Tibial artery (tissue), 4 donors: Measurements from ENCODE around the gene ZNF814.
"Not testable (repeated sequence)": the region's sequence is repeated elsewhere in the genome, so short reads cannot be mapped to it uniquely, and the experiment has no call there.

ENCODE experiments used
- DNase-seq, 2 donors: peaks; one replicate each; pipeline ENCODE4 v3.0.0-alpha.2; 2019
- H3K27ac ChIP-seq, 2 donors: fragments of 200-600 bp; sonication (generic) in 1 of 2; 1 replicate in 1 of 2; 2 replicates in 1 of 2; pipeline ENCODE4 v1.5.1; 2018 to 2019; ENCODE audit warnings: mild to moderate bottlenecking in 1 of 2
- H3K27me3 ChIP-seq, 2 donors: fragments of 200-600 bp; sonication (generic) in 1 of 2; one replicate each; pipeline versions ENCODE4 v1.5.1 to v1.6.0; 2016 to 2019
- H3K36me3 ChIP-seq, 3 donors: fragments of 200-600 bp; sonication (generic) in 2 of 3; one replicate each; pipeline ENCODE4 v1.5.1; 2016 to 2019; ENCODE audit warnings: mild to moderate bottlenecking in 2 of 3
- H3K4me1 ChIP-seq, 4 donors: fragments of 200-600 bp; sonication (generic) in 2 of 4; 1 replicate in 3 of 4; 2 replicates in 1 of 4; pipeline ENCODE4 v1.5.1; 2016 to 2019
- H3K4me3 ChIP-seq, 2 donors: fragments of 200-600 bp; sonication (generic) in 1 of 2; 1 replicate in 1 of 2; 2 replicates in 1 of 2; pipeline ENCODE4 v1.5.1; 2018 to 2019; ENCODE audit warnings: mild to moderate bottlenecking in 2 of 2
- H3K9me3 ChIP-seq, 3 donors: fragments of 200-600 bp; sonication (generic) in 1 of 3; one replicate each; pipeline ENCODE4 v1.5.1; 2016 to 2019
- intact Hi-C: fragments of 100-400 bp; cut with DNase I; formaldehyde crosslinking; loops from one replicate; pipeline ENCODE4 v1.15.0; 2023; ENCODE audit warnings: low total_unique reads
- TF ChIP-seq, protein P1 (sequence below), 2 experiments: fragments of 200-600 bp in 1 of 2; fragments of 450-650 bp in 1 of 2; IDR thresholded peaks; one replicate each; pipeline ENCODE4 v1.5.1; 2017 to 2019; ENCODE audit warnings: antibody characterized with exemption in 2 of 2, mild to moderate bottlenecking in 1 of 2, moderate library complexity in 1 of 2

The ZNF814 gene

DNA sequence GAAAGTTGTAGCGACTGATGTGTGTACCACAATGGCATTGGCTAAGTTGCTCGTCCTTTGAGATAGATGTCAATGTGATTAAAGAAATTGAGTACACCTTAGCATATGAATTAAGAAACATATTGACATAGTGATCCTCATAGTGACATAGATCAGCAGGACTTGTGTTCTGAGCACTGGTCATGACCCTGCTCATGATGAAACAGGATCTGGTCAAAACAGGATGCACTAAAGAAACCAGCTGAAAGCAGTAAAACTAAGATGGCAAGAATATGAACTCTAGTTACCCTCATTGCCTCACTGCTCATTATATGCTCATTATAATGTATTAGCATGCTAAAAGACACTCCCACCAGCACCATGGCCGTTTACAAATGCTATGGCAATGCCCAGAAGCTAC, 41.7 kb downstream of the ZNF814 start:
- intact Hi-C loops, H3K27ac ChIP-seq: not testable (repeated sequence)

DNA sequence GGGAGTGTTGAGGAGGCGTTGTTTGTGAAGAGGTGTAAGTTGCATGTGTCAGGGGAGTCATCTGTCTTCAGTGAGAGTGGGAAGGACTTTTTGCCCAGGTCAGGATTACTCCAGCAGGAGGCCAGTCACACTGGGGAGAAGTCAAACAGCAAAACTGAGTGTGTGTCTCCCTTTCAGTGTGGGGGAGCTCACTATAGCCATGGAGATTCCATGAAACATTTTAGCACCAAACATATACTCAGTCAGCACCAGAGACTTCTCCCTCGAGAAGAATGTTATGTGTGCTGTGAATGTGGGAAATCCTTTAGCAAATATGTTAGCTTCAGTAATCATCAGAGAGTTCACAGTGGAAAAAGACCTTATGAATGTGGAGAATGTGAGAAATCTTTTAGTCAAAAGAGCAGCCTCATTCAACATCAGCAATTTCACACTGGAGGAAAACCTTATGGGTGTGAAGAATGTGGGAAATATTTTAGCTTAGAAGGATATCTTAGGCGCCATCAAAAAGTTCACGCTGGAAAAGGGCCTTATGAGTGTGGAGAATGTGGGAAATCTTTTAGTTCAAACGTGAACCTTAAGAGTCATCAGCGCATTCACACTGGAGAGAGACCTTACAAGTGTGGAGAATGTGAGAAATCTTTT, 47.6 kb downstream of the ZNF814 start:
- Histone ChIP-seq H3K36me3 (peaks cover 41 to 74% (median 58%) of the 10 kb centered on the region in 3 donors), H3K4me1 (no peaks in the 10 kb centered on the region), H3K9me3 (no peaks in the 10 kb centered on the region), H3K4me3 (no peak overlapping the region), H3K27ac (no peak overlapping the region), H3K27me3 (no peaks in the 10 kb centered on the region)
- DNase-seq, result no peak
- TF ChIP-seq, protein P1, sequence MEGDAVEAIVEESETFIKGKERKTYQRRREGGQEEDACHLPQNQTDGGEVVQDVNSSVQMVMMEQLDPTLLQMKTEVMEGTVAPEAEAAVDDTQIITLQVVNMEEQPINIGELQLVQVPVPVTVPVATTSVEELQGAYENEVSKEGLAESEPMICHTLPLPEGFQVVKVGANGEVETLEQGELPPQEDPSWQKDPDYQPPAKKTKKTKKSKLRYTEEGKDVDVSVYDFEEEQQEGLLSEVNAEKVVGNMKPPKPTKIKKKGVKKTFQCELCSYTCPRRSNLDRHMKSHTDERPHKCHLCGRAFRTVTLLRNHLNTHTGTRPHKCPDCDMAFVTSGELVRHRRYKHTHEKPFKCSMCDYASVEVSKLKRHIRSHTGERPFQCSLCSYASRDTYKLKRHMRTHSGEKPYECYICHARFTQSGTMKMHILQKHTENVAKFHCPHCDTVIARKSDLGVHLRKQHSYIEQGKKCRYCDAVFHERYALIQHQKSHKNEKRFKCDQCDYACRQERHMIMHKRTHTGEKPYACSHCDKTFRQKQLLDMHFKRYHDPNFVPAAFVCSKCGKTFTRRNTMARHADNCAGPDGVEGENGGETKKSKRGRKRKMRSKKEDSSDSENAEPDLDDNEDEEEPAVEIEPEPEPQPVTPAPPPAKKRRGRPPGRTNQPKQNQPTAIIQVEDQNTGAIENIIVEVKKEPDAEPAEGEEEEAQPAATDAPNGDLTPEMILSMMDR (IDR thresholded peaks at IDR 0.05), result no peak
- intact Hi-C loops, result no loop called here

More for the DNA sequence above, 41.7 kb downstream of the ZNF814 start:
- H3K4me1 ChIP-seq, result peaks cover 0 to 13% (median 9%) of the 10 kb centered on the region in 4 donors
- not testable (repeated sequence) for H3K27me3 ChIP-seq, DNase-seq, H3K9me3 ChIP-seq, H3K4me3 ChIP-seq
- H3K36me3 ChIP-seq, result peaks cover 21 to 30% (median 26%) of the 10 kb centered on the region in 3 donors

DNA sequence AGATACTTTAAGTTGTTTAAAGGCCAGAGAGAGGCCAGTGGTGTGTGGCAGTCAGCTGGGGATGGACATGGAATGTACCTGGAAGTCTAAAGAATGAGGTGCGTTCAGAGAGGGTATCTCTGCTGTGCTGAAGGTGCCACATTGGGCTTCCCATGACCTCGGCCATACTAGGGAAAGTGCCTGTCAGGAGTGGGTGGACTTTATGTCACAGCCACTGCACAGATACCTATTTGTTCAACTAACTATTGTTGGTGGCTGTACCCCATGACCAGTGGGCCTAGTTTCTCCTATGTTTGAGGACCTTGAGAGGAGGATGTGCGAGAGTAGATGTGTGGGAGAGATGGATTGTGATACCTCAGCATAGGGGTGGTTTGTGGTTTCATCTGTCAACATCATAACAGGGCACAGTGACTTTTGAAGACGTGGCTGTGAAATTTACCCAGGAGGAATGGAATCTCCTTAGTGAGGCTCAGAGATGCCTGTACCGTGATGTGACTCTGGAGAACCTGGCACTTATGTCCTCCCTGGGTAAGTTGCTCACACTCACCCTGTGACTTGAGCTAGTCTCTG, 50.1 kb downstream of the ZNF814 start:
- H3K4me1 ChIP-seq, H3K4me3 ChIP-seq, H3K9me3 ChIP-seq, H3K27ac ChIP-seq, H3K27me3 ChIP-seq, DNase-seq, intact Hi-C loops: not testable (repeated sequence)
- H3K36me3 ChIP-seq, result peaks cover 32 to 52% (median 52%) of the 10 kb centered on the region in 3 donors

DNA sequence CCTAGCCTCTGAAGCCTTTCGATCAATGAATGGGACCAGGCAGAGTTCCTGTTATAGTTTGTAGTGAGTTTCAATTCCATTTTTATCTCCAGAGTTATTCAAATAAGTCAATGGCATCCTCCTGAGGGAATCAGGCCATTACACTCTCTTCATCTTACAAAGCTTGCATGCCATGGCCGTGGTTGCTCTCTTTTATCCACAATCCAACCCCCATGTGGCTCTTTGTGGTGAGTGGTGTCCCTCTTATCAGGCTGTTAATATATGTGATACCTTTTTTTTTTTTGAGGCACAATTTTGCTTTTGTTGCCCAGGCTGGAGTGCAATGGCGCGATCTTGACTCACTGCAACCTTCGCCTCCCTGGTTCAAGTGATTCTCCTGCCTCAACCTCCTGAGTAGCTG, 51.8 kb downstream of the ZNF814 start:
- H3K27ac ChIP-seq, H3K27me3 ChIP-seq, intact Hi-C loops, DNase-seq, H3K4me3 ChIP-seq, H3K4me1 ChIP-seq, H3K9me3 ChIP-seq: not testable (repeated sequence)
- peaks cover 22 to 43% (median 40%) of the 10 kb centered on the region in 3 donors for H3K36me3 ChIP-seq

DNA sequence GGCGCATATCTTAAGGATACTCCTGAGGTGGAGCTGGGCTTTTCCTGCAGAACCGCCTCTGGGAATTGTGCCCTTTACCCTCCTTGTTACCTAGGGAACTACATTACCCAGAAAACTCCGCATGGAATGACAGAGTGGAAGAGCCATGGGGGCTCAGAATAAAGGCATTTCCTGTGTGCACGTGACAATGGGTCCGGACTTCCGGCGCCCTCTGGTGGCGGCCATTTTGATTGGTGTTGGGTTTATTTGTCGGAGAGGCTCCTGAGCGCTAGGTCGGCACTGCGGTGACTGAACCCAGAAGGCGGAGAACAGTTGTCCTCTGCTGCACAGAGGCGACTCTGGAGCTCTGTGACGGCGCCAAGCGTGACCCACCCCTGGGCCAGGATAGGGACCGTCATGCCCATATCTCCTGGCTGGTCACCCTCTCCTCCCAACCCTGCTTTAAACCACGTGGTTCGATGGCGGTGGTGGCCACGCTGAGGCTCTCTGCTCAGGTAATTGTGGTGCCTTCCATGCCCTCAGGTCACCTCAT, 58.7 kb downstream of the ZNF814 start, which contains the start of gene ZNF587B:
TSS of gene ZNF587B (plus strand) at position 229 of the 532 bp plus-strand sequence. CDS start at position 459, 230 bp downstream.
- peaks cover 0 to 5% (median 0%) of the 10 kb centered on the region in 4 donors for H3K4me1 ChIP-seq
- peak within 1 kb of the TSS in 1 of 2 donors; percentile 60 for H3K27ac ChIP-seq
- H3K9me3 ChIP-seq, result no peaks in the 10 kb centered on the region
- intact Hi-C loops, result no loop called here
- TF ChIP-seq, protein P1 (IDR thresholded peaks at IDR 0.05), result peak; percentile 18 to 27
- peak; percentile 53 to 78 for DNase-seq
- no peaks in the 10 kb centered on the region for H3K27me3 ChIP-seq
- H3K36me3 ChIP-seq, result peaks cover 0 to 9% (median 0%) of the 10 kb centered on the region in 3 donors
- peak within 1 kb of the TSS; percentile 47 to 55 for H3K4me3 ChIP-seq

DNA sequence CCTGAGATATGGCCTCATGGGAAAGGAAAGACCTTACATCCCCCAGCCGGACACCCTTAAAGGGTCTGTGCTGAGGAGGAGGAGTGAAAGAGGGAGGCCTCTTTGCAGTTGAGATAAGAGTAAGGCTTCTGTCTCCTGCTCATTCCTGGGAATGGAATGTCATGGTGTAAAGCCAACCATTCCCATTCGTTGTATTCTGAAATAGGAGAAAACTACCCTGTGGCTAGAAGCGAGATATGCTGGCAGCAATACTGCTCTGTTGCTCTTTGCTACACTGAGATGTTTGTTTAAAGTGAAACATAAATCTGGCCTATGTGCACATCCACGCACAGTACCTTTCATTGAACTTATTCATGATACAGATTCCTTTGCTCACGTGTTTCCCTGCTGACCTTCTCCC, 59.5 kb downstream of the ZNF814 start:
- TF ChIP-seq, protein P1 (IDR thresholded peaks at IDR 0.05), result no peak
- peaks cover 0 to 10% (median 0%) of the 10 kb centered on the region in 3 donors for H3K36me3 ChIP-seq
- H3K9me3 ChIP-seq, result no peaks in the 10 kb centered on the region
- intact Hi-C loops, result no loop called here
- H3K4me1 ChIP-seq, result peaks cover 0 to 5% (median 0%) of the 10 kb centered on the region in 4 donors
- no peak for DNase-seq
- no peak overlapping the region for H3K27ac ChIP-seq
- H3K4me3 ChIP-seq, result no peak overlapping the region
- no peaks in the 10 kb centered on the region for H3K27me3 ChIP-seq

DNA sequence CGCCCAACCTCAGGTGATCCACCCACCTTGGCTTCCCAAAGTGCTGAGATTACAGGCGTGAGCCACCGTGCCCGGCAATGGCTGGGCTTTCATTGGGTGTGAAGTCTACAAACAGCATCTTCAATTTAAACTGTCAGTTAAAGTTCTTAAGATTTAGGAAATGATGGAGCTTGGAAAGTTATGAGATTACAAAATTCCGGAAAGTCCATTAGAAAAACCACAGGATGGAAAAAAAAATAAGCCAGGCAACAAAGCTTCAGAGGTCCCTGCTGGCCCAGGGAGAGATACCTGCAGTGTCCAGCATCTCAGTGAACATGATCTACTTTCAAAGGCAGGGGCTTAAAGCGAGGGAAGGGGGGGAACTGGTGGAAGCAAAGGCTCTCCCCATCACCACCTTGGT, 63.3 kb downstream of the ZNF814 start:
- Histone ChIP-seq H3K27ac (no peak overlapping the region), H3K4me3 (no peak overlapping the region), H3K4me1 (peaks cover 0 to 17% (median 7%) of the 10 kb centered on the region in 4 donors), H3K9me3 (no peaks in the 10 kb centered on the region), H3K27me3 (no peaks in the 10 kb centered on the region), H3K36me3 (peaks cover 0 to 16% (median 0%) of the 10 kb centered on the region in 3 donors)
- intact Hi-C loops, result no loop called here
- TF ChIP-seq, protein P1 (IDR thresholded peaks at IDR 0.05), result no peak
- DNase-seq, result no peak

DNA sequence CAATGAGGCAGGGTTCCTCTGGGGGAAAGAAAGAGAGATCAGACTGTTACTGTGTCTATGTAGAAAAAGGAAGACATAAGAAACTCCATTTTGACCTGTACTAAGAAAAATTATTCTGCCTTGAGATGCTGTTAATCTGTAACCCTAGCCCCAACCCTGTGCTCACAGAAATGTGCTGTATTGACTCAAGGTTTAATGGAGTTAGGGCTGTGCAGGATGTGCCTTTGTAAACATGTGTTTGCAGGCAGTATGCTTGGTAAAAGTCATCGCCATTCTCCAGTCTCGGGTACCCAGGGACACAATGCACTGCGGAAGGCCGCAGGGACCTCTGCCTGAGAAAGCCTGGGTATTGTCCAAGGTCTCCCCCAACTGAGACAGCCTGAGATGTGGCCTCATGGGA, 65.2 kb downstream of the ZNF814 start:
- peaks cover 0 to 26% (median 9%) of the 10 kb centered on the region in 4 donors for H3K4me1 ChIP-seq
- H3K27ac ChIP-seq, H3K9me3 ChIP-seq, H3K4me3 ChIP-seq, intact Hi-C loops, DNase-seq, H3K27me3 ChIP-seq: not testable (repeated sequence)
- H3K36me3 ChIP-seq, result peaks cover 0 to 14% (median 0%) of the 10 kb centered on the region in 3 donors

DNA sequence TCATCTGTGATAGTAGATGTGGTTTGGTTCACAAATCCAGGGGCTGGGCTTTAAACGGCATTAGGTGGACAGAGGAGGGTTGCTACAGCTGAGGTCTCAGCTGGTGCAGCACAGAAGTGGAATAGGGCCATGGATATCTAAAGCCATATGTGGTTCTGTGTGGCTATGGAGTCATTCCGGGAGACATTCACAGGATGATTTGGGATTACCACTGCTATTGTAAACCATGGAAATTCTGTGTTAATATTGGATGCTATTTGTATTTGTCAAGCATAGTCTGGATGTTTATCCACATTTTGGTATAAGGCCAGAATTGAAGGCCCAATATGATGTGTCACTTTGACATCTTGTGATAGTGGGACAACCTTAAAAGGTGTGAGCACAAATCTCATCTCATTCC, 65.7 kb downstream of the ZNF814 start:
- H3K27ac ChIP-seq, H3K36me3 ChIP-seq, H3K27me3 ChIP-seq, H3K9me3 ChIP-seq, H3K4me3 ChIP-seq, intact Hi-C loops, DNase-seq: not testable (repeated sequence)
- peaks cover 0 to 26% (median 9%) of the 10 kb centered on the region in 4 donors for H3K4me1 ChIP-seq

DNA sequence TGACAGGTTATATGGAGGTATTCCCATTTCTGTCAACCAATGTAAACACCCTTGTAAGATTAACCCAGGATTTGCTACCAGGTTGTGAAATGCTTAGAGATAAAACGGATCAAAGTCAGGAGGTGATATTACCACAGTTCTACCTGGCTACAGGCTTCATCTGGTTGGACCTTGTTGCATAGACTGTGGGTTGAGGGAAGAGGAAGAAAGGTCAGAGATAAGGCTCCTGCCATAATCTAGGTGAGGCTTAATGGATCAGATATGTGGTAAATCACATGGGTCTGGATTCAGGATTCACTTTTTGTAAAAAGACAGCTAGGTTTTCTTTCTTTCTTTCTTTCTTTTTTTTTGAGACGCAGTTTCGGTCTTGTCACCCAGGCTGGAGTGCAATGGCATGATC, 67.3 kb downstream of the ZNF814 start:
- H3K27me3 ChIP-seq, H3K9me3 ChIP-seq, H3K27ac ChIP-seq, intact Hi-C loops, H3K4me3 ChIP-seq, H3K36me3 ChIP-seq, DNase-seq: not testable (repeated sequence)
- H3K4me1 ChIP-seq, result peaks cover 0 to 26% (median 9%) of the 10 kb centered on the region in 4 donors
